ENCODE data around the gene CILP.
"Not testable (repeated sequence)": the region's sequence is repeated elsewhere in the genome, so short reads cannot be mapped to it uniquely, and the experiment has no call there.

CILP gene

DNA sequence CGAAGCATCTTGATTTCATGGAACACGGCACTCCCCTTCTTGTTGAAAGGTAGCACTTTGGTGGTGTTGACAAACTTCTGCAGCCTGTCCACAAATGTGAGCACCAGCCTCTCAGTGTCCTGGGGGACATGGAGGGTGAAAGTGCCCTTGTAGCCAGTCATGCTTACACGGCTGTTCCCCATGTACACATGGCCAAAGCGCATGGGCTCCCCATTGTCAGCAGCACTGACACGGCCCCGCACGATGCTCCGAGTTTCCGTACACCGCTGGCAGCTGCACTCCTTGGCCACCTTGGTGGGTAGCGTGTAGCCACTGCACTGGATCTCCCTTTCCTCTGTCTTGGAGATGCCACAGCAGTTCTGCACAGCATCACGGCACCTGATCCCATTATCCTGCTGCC is 12.7 kb downstream of the CILP start:
- FAIRE-seq, result no peak

DNA sequence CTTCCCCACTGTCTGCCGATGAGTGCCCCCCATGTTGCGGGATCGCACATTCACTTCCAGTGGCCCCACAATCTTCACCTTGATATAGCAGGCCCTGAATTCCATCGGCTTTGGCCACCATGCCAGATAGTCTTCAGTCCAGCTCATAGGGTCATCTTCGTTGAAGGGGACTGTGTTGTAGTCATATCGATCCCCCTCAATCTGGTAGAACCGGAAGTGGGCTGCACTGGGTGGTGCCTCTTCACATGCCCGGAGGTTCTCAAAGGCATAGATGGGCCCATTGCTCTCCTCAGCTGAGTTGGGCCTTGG is 14.0 kb downstream of the CILP start:
- no peak for DNase-seq (ENCODE audit: extremely low spot score, insufficient read length, low read depth)
- no peak for FAIRE-seq

More for the DNA sequence above, 12.7 kb downstream of the CILP start:
- DNase-seq (ENCODE audit: extremely low spot score, insufficient read length, low read depth), result no peak

DNA sequence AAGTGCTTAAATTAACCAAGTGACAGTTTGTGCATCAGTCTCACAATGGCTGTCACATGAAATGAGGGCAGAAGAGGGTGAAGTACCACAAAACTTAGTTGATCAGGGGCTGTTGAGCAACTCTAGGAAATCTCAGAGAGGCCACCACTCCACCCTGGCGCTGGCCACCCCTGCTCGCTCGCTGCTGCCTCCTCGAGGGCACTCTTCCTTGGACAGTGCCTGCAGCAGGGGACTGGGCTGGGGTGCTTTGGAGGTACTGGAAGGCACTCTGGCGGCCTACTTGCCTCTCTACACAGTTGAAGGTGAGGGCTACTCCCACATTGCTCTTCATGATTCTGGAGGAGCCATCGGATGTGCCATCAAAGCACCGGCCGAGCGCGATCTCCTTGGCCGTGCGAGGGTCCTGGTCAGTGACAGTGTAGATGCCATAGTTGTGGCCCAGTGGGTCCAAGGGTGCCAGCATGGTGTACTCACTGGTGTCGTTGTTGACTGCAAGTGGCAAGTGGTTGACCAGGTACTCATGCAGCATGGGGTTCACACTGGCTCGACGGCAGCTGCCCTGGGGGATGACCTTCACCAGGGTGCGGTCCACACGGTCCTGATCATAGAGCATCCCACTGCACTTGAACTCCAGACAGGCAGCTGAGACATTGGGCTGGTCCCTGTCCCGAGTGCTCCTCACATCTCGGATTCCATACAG is 14.5 kb downstream of the CILP start:
- no peak for FAIRE-seq
- no peak for DNase-seq (ENCODE audit: extremely low spot score, insufficient read length, low read depth)

DNA sequence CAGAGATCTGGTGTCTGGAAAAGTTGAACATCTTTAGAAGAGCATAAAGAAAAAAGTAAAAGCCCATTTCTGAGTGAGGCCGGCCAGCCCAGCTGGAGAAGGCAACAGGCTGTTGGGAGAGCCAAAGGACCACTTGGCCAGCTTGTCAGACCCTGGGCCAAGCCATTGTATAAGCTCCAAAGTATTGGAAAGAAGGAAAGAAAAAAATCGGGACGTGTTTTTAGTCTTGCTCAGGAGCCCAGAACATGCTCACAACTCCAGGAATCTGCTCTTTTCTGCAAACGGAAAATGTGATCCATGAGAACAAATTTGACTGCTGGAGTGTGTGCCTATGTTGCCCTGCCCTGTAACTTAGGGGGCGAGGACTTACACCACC is 15.7 kb downstream of the CILP start:
- FAIRE-seq (no peak), DNase-seq (ENCODE audit: extremely low spot score, insufficient read length, low read depth) (no peak)

DNA sequence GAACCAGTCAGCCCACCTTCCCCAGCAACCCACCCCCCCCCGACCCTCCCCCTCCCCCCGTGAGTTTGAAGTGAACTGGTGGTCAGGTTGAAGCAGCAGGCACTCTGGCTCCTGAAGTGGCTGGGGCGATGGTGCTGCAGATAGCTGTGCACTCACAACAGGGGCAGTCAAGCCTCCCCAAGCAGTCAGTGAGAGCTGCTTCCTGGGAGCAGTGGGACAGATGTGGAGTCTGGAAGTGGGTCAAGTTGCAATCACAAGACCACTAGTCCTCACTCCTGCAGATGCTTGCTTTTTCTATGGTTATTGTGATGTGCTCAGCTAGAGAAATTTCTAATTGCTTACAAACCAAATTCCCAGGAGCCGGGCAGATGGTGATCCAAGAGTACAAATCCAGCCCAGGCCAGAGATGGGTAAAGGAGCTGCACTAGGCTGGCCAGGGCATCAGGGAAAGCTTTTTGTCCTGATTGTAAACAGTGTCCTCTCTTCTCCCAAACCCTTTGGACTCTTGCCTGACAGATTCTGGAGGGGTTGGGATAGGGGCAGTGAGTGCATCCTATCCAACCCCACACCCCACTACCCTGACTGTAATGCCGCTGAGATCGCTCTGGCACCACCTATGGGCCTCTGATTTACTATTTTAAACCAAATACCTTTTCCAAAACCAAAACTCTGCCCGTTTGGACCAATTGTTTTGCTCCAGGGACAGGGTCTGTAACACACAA is 16.3 kb downstream of the CILP start:
- no peak for FAIRE-seq

DNA sequence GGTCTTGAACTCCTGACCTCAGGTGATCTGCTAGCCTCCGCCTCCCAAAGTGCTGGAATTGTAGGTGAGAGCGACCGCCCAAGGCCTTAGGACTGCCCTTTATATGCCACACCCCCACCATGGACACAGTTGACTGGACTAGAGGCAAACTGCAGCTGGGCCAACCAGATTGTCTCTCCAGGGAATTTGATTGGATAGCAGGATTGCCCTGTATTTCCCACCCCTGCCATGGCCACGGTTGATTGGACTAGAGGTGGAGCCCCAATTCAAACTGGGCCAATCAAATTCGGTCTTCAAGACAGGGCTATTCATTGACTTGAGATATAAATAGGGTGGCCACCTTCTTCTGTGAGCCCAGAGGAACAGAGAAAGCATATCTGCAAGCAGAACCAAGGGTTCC is 19.3 kb downstream of the CILP start:
- no peak for FAIRE-seq
- DNase-seq (ENCODE audit: extremely low spot score, insufficient read length, low read depth), result no peak

More for the DNA sequence above, 16.3 kb downstream of the CILP start:
- no peak for DNase-seq (ENCODE audit: extremely low spot score, insufficient read length, low read depth)

DNA sequence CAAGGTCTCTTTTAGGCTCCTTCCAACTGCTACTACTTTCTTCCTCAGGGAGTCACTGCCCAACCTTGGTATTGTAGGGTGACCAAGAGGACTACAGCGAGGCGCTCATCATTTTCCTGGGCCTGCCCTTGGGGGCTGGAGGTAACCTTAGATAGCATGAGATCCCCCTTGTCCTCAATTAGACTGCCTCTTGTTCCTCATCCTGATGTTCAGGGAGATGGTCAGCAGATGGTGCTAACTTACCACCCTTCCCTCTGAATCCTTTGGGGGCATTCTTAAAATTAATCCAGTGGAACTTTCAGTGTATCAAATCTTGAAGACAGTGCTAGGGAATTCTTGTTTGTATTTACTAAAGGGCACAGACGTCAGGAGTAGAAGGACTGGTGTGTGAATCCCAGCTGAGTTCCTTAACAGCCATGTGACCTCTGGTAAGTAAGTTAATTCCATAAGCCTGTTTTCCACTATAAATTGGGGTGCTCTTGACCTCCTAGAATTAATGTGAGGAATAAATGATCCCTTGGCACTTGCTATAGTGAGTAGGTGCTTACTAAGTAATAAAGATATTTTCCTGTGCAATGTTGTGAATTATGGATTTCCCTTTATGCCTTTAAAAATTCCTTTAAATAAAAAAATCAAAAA is 22.1 kb downstream of the CILP start:
- peak; percentile 65 for FAIRE-seq
- DNase-seq (ENCODE audit: extremely low spot score, insufficient read length, low read depth), result no peak

DNA sequence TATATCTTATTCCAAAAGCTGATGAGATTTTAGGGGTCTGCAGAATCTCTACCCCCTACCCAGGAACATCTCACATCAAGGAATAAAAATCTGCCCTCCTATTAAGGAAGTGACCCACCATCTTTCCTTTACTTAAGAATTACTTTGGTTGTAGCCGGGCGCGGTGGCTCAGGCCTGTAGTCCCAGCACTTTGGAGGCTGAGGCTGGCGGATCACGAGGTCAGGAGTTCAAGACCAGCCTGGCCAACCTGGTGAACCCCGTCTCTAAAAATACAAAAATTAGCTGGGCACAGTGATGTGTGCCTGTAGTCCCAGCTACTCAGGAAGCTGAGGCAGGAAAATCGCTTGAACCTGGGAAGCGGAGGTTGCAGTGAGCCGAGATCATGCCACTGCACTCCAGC is 22.8 kb downstream of the CILP start:
- FAIRE-seq; DNase-seq (ENCODE audit: extremely low spot score, insufficient read length, low read depth): not testable (repeated sequence)

GRCh38 chr15:65184868-65185717 is 26.2 kb downstream of the CILP start, which contains the start of gene CLPX:
Gene CLPX (minus strand): TSS chr15:65185342. CDS start chr15:65185153, 189 bp downstream.
- peak; percentile 87 for FAIRE-seq
- peak; percentile 84 for DNase-seq (ENCODE audit: extremely low spot score, insufficient read length, low read depth)

GRCh38 chr15:65184305-65184867 is 26.9 kb downstream of the CILP start:
- DNase-seq (ENCODE audit: extremely low spot score, insufficient read length, low read depth) (no peak), FAIRE-seq (peak; percentile 61)

DNA sequence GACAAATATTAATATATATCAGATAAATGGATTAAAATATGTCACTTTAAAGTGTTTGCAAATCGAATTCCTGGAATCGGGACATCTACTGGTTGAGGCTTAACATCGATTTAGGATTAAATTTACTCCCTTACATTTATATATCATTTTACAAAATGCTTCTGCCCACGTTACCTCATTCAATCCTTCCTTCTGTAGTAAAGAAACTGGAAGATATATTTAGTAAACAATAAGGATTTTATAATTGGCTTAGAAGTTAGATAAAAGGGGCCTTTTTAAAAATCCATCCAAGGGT is 27.5 kb downstream of the CILP start:
- DNase-seq (ENCODE audit: extremely low spot score, insufficient read length, low read depth) (no peak), FAIRE-seq (no peak)

GRCh38 chr15:65182538-65182937 is 28.7 kb downstream of the CILP start:
- no peak for DNase-seq (ENCODE audit: extremely low spot score, insufficient read length, low read depth)

DNA sequence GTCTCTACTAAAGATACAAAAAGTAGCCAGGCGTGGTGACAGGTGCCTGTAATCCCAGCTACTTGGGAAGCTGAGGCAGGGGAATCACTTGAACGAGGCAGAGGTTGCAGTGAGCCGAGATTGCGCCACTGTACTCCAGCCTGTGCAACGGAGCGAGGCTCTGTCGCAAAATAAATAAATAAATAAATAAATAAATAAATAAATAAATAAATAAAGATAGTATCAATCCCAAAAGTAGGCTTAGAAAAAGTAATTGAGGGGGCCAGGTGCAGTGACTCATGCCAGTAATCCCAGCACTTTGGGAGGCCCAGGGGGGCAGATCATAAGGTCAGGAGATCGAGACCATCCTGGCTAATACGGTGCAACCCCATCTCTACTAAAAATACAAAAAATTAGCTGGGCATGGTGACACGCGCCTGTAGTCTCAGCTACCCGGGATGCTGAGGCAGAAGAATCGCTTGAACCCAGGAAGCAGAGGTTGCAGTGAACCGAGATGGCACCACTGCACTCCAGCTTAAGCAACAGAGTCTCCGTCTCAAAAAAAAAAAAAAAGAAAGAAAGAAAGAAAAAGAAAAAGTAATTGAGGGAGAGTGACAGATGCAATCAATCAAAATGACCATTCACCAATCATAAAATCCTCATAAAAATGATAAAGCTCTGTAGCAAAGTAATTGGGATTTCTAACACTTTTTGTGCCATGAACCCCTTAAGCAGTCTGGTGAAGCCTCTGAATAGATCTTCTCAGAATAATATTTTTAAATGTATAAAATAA is 29.5 kb downstream of the CILP start:
- not testable (repeated sequence) for DNase-seq (ENCODE audit: extremely low spot score, insufficient read length, low read depth); FAIRE-seq

More at GRCh38 chr15:65182538-65182937, 28.7 kb downstream of the CILP start:
- FAIRE-seq, result peak; percentile 24

DNA sequence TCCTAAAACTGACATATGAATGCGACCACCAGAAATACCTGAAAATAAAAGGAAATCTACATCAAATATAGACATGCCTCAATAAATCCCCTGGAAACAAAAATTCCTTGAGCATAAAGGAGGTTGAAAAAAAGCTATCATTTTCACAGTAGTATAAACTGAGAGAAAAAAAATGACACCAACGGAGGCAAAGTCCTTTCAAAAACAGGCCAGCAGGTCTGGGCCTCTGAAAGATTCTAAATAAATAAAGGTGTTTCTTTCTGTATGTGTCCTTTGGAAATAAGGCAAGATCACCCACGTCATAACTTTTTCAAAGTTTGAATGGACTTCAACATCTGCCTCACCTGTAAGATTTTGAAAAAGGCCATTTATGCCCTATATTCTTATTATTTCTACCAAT is 31.1 kb downstream of the CILP start:
- DNase-seq (ENCODE audit: extremely low spot score, insufficient read length, low read depth) (no peak), FAIRE-seq (no peak)

DNA sequence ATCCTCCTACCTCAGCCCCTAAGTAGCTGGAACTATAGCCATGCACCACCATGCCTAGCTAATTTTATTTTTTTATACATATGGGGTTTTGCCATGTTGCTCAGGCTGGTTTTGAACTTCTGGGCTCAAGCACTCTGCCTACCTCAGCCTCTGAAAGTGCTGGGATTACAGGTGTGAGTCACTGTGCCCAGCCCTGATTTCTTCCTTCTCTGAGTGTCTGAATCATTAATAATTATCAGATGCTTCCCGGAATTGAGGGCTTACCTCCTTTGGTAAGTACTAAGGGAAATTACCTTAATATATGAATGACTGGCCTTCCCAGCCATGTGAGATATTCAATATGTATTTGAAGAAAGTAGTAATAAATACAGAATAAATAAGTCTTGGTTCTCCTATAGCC is 33.4 kb downstream of the CILP start:
- DNase-seq (ENCODE audit: extremely low spot score, insufficient read length, low read depth) (no peak), FAIRE-seq (no peak)

DNA sequence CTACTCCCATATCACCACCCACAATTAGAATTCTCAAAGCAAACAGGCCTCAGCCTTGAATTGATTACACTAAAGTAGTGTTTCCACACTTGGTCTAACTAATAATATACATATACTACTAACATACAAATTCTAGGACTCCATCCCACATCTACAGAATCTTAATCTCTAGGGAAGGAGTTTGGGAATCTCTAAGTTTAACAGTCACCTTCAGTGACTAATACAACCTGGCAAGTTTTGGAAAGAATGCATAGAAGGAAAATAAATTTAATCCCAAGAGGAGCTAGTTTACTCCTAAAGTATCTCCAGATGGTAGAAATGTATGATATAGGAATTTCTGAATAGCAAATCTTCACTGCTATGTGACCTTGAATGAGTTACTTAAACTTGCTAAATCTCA is 35.2 kb downstream of the CILP start:
- no peak for FAIRE-seq

GRCh38 chr15:65175511-65175910 is 35.8 kb downstream of the CILP start:
- FAIRE-seq (no peak), DNase-seq (ENCODE audit: extremely low spot score, insufficient read length, low read depth) (no peak)

More for the DNA sequence above, 35.2 kb downstream of the CILP start:
- DNase-seq (ENCODE audit: extremely low spot score, insufficient read length, low read depth), result no peak

DNA sequence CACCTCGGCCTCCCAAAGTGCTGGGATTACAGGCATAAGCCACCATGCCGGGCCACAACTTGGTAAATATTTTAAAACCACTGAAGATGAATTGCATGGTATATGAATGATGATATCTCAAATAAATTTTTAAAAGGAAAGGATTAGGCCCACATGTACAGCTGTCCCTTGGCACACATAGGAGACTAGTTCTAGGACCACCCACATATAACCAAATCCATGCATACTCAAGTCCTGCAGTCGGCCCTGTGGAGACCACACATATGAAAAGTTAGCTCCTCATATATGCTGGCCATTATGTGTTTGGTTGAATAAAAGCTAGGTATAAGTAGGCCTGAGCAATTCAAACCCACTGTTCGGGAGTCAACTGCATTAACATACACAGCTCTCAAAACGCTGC is 36.8 kb downstream of the CILP start:
- DNase-seq (ENCODE audit: extremely low spot score, insufficient read length, low read depth) (no peak), FAIRE-seq (no peak)

- no peak for DNase-seq (ENCODE audit: extremely low spot score, insufficient read length, low read depth)
- FAIRE-seq, result no peak
Observed at GRCh38 chr15:65172531-65172930, 38.7 kb downstream of the CILP start.
